22Rv1 (cell line): ENCODE measurements around the gene NFYB.

Experiments used
- ZFX ChIP-seq: fragments of 450-650 bp; IDR thresholded peaks from 2 replicates; pipeline ENCODE4 v1.6.1; 2017; ENCODE audit warnings: antibody characterized with exemption, borderline replicate concordance
- TF ChIP-seq, protein P1 (sequence below): fragments of 450-650 bp; IDR thresholded peaks from 2 replicates; pipeline ENCODE4 v1.5.1; 2017; ENCODE audit warnings: mild to moderate bottlenecking

- TF ChIP-seq, protein P1, sequence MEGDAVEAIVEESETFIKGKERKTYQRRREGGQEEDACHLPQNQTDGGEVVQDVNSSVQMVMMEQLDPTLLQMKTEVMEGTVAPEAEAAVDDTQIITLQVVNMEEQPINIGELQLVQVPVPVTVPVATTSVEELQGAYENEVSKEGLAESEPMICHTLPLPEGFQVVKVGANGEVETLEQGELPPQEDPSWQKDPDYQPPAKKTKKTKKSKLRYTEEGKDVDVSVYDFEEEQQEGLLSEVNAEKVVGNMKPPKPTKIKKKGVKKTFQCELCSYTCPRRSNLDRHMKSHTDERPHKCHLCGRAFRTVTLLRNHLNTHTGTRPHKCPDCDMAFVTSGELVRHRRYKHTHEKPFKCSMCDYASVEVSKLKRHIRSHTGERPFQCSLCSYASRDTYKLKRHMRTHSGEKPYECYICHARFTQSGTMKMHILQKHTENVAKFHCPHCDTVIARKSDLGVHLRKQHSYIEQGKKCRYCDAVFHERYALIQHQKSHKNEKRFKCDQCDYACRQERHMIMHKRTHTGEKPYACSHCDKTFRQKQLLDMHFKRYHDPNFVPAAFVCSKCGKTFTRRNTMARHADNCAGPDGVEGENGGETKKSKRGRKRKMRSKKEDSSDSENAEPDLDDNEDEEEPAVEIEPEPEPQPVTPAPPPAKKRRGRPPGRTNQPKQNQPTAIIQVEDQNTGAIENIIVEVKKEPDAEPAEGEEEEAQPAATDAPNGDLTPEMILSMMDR: no peak
- TF ChIP-seq ZFX: no peak
These were observed 4.7 kb downstream of the NFYB start for GRCh38 chr12:104133321-104133720.
